GM21390 (cell line): ENCODE results near the gene SPON2.
"Not testable (repeated sequence)": the region's sequence is repeated elsewhere in the genome, so short reads cannot be mapped to it uniquely, and the experiment has no call there.

Experiments
- ATAC-seq: cut with Tn5 transposase; IDR thresholded peaks from one replicate; pipeline ENCODE4 v1.9.1; 2021; ENCODE audit not compliant: unreplicated experiment

The SPON2 gene

DNA sequence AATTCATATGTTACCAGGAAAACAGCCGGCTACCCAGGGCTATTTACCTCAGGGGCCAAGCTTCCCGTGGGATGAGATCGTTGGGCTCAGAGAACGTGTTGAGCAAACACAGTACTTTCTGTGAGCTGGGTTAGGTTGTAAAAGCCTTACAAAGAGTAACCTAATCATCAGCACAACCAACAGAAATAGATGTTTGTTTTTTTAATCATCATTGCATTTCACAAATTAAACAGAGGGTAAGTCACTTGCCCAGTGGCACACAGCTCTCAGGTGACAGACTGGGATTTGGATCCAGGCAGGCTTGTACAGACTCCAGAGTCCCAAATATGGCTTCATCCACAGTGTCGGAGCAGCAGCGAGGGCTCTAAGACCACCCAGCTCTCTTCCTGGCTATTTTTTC is 20.1 kb downstream of the SPON2 start:
- ATAC-seq: no peak

DNA sequence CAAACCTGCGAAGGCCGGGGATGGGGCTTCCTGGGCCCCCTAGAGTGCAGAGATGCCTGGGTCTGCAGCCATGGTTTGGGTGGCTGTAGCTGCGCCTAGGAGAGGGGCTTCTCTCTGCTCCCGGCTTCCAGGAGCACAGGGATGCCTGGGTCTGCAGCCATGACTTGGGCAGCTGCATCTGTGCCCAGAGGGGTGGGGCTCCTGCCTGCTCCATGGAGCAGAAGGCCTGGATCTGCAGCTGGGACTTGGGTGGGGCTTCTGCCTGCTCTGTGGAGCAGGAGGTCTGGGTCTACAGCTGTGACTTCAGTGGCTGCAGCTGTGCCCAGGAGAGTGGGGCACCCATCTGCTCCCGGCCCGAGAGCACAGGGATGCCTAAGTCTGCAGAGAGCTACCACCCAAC is 20.8 kb downstream of the SPON2 start:
- ATAC-seq: no peak

- no peak for ATAC-seq
Observed at GRCh38 chr4:1150875-1151274, 21.5 kb downstream of the SPON2 start.

DNA sequence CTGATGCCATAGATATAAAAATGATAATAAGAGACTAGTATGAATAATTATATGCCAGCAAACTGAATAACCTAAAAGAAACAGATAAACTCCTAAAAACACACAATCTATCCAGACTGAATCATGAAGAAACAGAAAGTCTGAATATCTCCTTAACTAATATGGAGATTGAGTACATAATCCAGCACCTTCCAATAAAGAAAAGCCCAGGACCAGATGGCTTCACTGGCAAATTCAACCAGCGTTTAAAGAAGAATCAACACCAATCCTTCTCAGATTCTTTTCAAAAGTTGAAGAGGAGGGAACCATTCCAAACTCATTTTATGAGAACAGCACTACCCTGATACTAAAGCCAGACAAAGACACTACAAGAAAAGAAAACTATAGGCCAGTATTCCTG is 32.5 kb downstream of the SPON2 start:
- ATAC-seq: no peak

- ATAC-seq: no peak
Observed at GRCh38 chr4:1137850-1138249, 34.5 kb downstream of the SPON2 start.

DNA sequence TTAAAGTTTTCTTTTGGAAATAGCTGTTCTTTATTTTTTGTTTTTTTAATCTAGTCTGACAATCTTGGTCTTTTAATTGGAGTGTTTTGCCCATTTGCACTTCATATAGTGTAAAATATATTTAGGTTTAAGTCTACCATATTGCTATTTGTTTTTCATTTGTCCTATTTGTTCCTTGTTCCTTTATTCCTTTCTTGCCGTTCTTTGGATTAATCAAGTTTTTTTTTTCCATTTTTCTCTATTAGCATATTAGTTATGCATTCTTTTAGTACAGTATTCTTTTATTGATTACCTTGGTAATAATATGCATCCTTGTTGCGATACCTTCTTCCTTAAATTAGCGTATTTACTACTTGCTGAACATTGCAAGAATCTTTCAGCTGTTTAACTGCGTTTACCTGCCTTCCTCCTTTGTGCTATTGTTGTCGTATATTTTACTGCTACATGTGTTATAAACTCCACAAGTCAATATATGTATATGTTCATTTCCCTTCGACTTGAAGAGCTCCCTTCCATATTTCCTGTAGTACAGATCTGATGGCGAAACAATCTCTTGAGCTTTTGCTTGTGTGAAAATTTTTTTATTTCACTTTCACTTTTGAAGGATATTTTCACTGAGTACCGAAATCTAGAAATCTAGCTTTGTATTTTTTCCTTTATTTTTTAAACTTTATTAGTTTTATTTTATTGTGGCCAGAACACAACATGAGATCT is 35.2 kb downstream of the SPON2 start:
- ATAC-seq: no peak

DNA sequence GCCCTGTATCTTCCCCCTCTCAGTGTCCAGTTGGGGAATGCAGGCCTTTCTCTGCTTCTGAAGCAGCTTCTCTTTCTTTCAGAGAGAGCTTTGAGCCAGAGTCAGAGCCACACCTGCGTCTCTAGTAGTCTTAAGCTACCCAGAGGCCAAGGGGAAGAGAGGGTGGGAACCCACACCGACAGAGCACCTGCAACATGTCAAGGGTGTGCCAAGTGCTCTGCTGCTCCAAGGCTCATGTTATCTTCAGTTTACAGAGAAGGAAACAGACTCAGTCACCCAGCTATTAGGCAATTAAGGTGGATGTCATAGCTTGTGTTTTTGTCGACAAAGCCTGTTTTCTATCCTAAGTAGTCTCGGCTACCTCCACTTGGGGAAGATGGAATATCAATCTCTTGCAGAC is 36.3 kb downstream of the SPON2 start:
- no peak for ATAC-seq

GRCh38 chr4:1133033-1133432 is 39.4 kb downstream of the SPON2 start:
- no peak for ATAC-seq

DNA sequence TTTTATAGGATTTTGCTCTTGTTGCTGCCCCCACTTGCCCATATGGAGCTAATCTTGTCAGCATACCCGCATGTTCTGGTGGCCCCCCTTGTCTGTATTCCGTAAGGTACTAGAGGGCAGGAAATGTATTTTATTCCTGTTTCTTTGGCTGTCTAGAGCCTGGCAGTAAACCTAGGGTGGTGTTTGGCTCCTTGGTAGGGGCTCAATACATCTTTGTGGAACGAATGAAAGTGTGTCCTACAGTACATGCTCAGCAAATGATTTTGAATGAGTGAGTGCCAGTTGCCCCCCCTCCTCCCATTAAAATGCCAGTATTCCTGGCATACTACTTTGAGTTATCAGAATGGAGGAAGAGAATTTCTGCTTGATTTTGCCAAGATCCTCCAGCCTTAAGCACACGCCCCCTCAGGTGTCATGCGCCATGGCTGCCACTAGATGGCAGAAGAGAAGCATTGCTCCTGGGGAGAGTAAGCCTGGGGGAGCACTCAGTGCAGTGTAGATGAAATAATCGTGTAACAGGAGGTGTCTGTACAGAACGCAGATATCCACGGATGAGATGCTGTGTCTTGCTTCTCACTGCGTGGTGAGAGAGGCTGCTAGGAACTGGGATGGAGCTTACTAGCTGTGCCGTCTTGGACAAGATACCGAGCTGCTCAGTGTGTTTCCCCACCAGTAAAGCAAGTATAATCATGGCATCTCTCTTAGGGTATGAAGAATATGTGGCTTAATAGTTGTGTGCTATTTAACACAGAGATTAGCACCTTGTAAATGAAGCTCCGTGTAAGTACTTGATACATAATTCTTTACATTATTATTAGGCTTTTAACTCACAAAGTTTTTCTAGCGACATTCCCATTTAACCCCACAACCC is 41.8 kb downstream of the SPON2 start:
- ATAC-seq: peak; percentile 84

- no peak for ATAC-seq
Observed at GRCh38 chr4:1126506-1126905, 45.9 kb downstream of the SPON2 start.

DNA sequence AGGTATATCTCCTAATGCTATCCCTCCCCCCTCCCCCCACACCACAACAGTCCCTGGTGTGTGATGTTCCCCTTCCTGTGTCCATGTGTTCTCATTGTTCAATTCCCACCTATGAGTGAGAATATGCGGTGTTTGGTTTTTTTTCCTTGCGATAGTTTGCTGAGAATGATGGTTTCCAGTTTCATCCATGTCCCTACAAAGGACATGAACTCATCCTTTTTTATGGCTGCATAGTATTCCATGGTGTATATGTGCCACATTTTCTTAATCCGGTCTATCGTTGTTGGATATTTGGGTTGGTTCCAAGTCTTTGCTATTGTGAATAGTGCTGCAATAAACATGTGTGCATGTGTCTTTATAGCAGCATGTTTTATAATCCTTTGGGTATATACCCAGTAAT is 46.9 kb downstream of the SPON2 start:
- not testable (repeated sequence) for ATAC-seq

- ATAC-seq: no peak
Observed at GRCh38 chr4:1124818-1125217, 47.6 kb downstream of the SPON2 start.

GRCh38 chr4:1122505-1122904 is 49.9 kb downstream of the SPON2 start:
- no peak for ATAC-seq
